ENCODE data around the gene ORM2. TPM values are rescaled to one million over a fixed set of nuclear protein-coding genes. Genes with fewer than 3 reads are reported as not detected.
A peak's percentile ranks its signal among the peaks of the same experiment; 100 is the strongest.

ORM2 gene
- total RNA-seq, 4 donors from 2014 or later: 9.5 TPM; not detected in 3

- no peak for TF ChIP-seq POLR2A (IDR thresholded peaks at IDR 0.05)
- TF ChIP-seq POLR2AphosphoS5 (IDR thresholded peaks at IDR 0.05): no peak
- no peak for TF ChIP-seq EP300 (IDR thresholded peaks at IDR 0.05)
- WGBS: 92% methylated on average over 9 of the region's 9 CpGs
- Histone ChIP-seq H3K27me3 (no peaks in the 10 kb centered on the region), H3K4me3 (no peak overlapping the region), H3K27ac (no peak overlapping the region), H3K36me3 (peaks cover 33% of the 10 kb centered on the region), H3K9me3 (no peaks in the 10 kb centered on the region), H3K4me1 (peaks cover 27% of the 10 kb centered on the region)
- DNase-seq (ENCODE audit: low spot score in 2 of 2): no peak
Measured at GRCh38 chr9:114369216-114370130, 39.8 kb downstream of the ORM2 start.

DNA sequence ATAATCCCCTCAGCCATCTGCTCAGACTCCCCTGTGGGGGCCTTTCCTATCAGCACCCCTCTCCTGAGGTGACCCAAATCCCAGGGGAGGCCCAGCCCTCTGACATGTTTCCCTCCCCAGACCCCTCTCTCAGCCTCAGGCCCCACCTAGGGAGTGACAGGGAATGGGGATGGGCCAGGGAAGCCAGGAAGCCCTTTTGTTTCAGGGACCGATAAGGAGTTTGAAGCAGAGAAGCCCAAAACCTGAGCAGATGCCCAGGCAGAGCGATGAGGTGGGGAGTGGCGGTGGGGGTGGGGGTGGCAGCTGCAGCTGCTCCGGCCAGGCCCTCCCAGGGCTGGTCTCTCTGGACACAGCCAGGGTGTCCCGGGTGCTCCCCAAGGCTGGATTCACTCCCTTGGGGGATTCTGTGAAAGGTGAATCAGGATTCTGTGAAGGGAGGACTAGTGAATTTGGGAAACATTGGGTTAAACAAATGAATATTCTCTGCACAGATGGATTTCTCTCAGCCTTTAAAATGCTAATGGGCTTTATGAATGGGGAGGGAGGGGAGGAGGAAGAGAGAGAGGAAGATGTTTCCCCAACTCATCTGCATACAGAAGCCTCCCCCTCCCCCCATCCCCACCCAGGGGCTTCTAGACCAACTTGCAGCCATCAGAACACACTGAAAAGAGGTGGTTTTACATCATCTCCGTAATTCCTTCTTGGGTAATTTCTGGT lies 40.7 kb downstream of the ORM2 start:
- TF ChIP-seq EP300 (IDR thresholded peaks at IDR 0.05) (no peak), POLR2A (IDR thresholded peaks at IDR 0.05) (no peak)
- H3K4me3 ChIP-seq: no peak overlapping the region
- peaks cover 24% of the 10 kb centered on the region for H3K4me1 ChIP-seq
- WGBS: 69% methylated on average over 4 of the region's 6 CpGs
- no peaks in the 10 kb centered on the region for H3K27me3 ChIP-seq
- DNase-seq (ENCODE audit: low spot score in 2 of 2): no peak
- H3K27ac ChIP-seq: no peak overlapping the region
- no peaks in the 10 kb centered on the region for H3K9me3 ChIP-seq
- peaks cover 28% of the 10 kb centered on the region for H3K36me3 ChIP-seq

DNA sequence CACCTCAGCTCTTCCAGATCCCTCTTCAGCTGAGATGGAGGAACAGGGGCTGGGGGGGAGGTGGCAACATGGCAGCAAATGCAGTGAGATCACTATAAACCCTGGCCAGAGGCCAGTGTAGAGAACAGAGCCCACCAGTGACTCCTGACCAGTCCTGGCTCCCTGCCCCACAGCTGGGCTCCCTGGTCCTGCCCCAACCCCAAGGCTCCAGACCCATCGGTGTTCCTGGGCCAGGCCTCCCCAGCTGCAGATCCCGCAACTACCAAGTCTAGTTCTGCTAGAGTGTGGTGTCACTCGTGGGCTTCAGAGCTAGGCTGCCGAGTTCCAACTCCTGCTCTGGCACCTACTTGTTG lies 41.3 kb downstream of the ORM2 start:
- peaks cover 28% of the 10 kb centered on the region for H3K36me3 ChIP-seq
- 67% methylated on average over 1 of the region's 4 CpGs for WGBS
- peaks cover 24% of the 10 kb centered on the region for H3K4me1 ChIP-seq
- H3K27me3 ChIP-seq: no peaks in the 10 kb centered on the region
- no peak for DNase-seq (ENCODE audit: low spot score in 2 of 2)
- H3K9me3 ChIP-seq: no peaks in the 10 kb centered on the region
- TF ChIP-seq POLR2AphosphoS5 (IDR thresholded peaks at IDR 0.05): no peak
- no peak for TF ChIP-seq EP300 (IDR thresholded peaks at IDR 0.05)
- TF ChIP-seq, protein P1, sequence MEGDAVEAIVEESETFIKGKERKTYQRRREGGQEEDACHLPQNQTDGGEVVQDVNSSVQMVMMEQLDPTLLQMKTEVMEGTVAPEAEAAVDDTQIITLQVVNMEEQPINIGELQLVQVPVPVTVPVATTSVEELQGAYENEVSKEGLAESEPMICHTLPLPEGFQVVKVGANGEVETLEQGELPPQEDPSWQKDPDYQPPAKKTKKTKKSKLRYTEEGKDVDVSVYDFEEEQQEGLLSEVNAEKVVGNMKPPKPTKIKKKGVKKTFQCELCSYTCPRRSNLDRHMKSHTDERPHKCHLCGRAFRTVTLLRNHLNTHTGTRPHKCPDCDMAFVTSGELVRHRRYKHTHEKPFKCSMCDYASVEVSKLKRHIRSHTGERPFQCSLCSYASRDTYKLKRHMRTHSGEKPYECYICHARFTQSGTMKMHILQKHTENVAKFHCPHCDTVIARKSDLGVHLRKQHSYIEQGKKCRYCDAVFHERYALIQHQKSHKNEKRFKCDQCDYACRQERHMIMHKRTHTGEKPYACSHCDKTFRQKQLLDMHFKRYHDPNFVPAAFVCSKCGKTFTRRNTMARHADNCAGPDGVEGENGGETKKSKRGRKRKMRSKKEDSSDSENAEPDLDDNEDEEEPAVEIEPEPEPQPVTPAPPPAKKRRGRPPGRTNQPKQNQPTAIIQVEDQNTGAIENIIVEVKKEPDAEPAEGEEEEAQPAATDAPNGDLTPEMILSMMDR (IDR thresholded peaks at IDR 0.05): no peak
- TF ChIP-seq POLR2A (IDR thresholded peaks at IDR 0.05): no peak
- H3K27ac ChIP-seq: no peak overlapping the region
- H3K4me3 ChIP-seq: no peak overlapping the region

DNA sequence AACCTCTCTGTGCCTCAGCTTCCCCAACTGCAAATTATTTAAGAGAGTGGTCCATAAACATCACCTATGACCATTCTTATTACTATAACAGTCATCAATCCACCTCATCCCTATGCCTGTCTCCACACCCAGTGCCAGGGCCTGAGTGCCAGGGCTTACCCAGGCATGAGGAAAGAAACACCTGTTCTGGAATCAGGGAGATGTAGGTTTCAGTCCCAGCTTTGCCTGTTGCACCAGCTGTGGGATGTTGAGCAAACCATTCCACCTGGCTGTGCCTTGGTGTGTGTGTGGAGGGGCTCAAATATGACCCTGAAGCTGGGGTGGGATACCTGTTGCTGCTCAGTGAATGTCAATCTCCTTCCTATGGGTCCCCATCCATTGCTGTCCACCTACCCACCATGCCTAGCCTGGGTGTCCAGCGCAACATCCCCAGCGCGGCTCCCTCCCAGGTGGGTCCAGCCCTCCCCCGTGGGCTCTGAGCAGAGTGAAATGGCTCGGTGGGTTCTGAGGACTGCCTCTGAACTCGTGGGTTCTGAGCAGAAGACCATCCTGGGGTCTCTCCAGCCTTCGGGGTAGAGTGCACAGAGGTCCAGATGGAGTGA lies 41.8 kb downstream of the ORM2 start:
- no peak overlapping the region for H3K27ac ChIP-seq
- no peak overlapping the region for H3K4me3 ChIP-seq
- peaks cover 30% of the 10 kb centered on the region for H3K36me3 ChIP-seq
- 0% methylated on average over 1 of the region's 7 CpGs for WGBS
- no peaks in the 10 kb centered on the region for H3K9me3 ChIP-seq
- peaks cover 24% of the 10 kb centered on the region for H3K4me1 ChIP-seq
- TF ChIP-seq, protein P1 (IDR thresholded peaks at IDR 0.05): no peak
- TF ChIP-seq EP300 (IDR thresholded peaks at IDR 0.05) (no peak), POLR2AphosphoS5 (IDR thresholded peaks at IDR 0.05) (no peak), POLR2A (IDR thresholded peaks at IDR 0.05) (no peak)
- no peak for DNase-seq (ENCODE audit: low spot score in 2 of 2)
- no peaks in the 10 kb centered on the region for H3K27me3 ChIP-seq

DNA sequence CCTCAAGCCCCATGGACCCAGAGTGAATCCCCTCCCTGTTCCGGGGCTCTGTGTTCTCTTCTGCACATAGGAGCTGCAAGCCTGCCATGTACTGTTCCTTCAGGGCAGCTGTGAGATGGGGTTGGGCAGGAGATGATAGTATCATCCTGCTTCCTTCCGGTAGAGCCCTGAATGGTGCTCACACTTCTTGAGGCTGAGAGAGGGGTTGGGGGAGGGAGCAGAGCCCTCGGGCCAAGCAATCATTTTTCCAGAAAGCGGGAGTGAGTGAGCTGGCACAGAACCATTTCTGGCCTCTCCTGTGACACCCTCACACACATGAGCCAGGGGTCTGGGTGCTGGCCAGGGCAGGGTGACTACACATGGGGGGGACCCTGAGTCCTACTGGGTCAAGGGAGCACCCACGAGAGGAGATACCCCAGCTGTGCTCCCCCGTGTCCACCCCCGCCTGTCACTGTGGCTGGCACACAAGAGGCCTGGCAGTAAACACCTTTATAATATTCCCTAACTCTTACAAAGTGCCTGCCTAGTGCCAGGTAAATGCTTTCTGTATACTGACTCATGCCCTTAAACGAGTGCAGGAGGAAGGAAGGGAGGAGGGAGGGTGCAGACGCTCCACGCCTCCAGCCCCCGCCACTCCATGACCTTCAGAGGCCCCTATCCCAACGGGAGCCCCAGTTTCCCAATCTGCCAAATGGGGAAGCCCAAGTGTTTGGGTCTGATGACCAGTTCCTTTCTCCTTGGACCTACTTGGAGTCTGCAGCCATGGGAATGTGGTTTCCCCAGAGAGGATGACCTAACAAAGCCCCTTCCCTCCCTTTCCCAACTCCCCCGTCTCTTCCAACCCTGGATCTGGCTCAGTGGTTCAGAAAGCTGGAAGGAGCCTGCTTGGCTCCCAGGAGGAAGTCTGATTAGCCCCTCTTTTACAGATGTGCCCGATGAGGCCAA lies 42.6 kb downstream of the ORM2 start:
- TF ChIP-seq POLR2AphosphoS5 (IDR thresholded peaks at IDR 0.05): no peak
- TF ChIP-seq, protein P1 (IDR thresholded peaks at IDR 0.05): no peak
- no peak for TF ChIP-seq EP300 (IDR thresholded peaks at IDR 0.05)
- DNase-seq (ENCODE audit: low spot score in 2 of 2): no peak
- Histone ChIP-seq H3K36me3 (peaks cover 36% of the 10 kb centered on the region), H3K4me1 (peaks cover 24% of the 10 kb centered on the region), H3K9me3 (no peaks in the 10 kb centered on the region), H3K4me3 (no peak overlapping the region), H3K27me3 (no peaks in the 10 kb centered on the region), H3K27ac (peak overlapping the region; percentile 63)
- WGBS: 31% methylated on average over 12 of the region's 14 CpGs

All from suprapubic skin (tissue), 4 donors.